Coronary artery (tissue), 2 donors: ENCODE measurements around the gene ZNF134.
A peak's percentile ranks its signal among the peaks of the same experiment; 100 is the strongest.

Source experiments
- DNase-seq: peaks from one replicate; pipeline ENCODE4 v3.0.0-alpha.2; 2017; ENCODE audit warnings: low spot score
- H3K27ac ChIP-seq, 2 donors: fragments of 200-600 bp; sonication (generic); one replicate each; pipeline ENCODE4 v1.5.1; 2016 to 2019
- H3K4me3 ChIP-seq: fragments of 200-600 bp; sonication (generic); 2 replicates; pipeline ENCODE4 v1.5.1; 2016; ENCODE audit warnings: mild to moderate bottlenecking, moderate library complexity
- TF ChIP-seq, protein P1 (sequence below): fragments of 200-600 bp; sonication (generic); IDR thresholded peaks from one replicate; pipeline ENCODE4 v1.5.1; 2019; ENCODE audit warnings: antibody characterized with exemption

Gene ZNF134

GRCh38 chr19:57656346-57656745 lies 42.3 kb downstream of the ZNF134 start:
- Histone ChIP-seq H3K4me3 (no peak overlapping the region), H3K27ac (no peak overlapping the region)
- TF ChIP-seq, protein P1, sequence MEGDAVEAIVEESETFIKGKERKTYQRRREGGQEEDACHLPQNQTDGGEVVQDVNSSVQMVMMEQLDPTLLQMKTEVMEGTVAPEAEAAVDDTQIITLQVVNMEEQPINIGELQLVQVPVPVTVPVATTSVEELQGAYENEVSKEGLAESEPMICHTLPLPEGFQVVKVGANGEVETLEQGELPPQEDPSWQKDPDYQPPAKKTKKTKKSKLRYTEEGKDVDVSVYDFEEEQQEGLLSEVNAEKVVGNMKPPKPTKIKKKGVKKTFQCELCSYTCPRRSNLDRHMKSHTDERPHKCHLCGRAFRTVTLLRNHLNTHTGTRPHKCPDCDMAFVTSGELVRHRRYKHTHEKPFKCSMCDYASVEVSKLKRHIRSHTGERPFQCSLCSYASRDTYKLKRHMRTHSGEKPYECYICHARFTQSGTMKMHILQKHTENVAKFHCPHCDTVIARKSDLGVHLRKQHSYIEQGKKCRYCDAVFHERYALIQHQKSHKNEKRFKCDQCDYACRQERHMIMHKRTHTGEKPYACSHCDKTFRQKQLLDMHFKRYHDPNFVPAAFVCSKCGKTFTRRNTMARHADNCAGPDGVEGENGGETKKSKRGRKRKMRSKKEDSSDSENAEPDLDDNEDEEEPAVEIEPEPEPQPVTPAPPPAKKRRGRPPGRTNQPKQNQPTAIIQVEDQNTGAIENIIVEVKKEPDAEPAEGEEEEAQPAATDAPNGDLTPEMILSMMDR, result no peak
- no peak for DNase-seq

GRCh38 chr19:57664269-57665127 lies 50.5 kb downstream of the ZNF134 start:
- Histone ChIP-seq H3K4me3 (peak overlapping the region; percentile 71), H3K27ac (peak overlapping the region; percentile 32 to 65)
- TF ChIP-seq, protein P1, result no peak
- no peak for DNase-seq

- TF ChIP-seq, protein P1, result no peak
- H3K27ac ChIP-seq, result no peak overlapping the region
- no peak overlapping the region for H3K4me3 ChIP-seq
- DNase-seq, result no peak
These were observed 51.3 kb downstream of the ZNF134 start for GRCh38 chr19:57665261-57665806.

DNA sequence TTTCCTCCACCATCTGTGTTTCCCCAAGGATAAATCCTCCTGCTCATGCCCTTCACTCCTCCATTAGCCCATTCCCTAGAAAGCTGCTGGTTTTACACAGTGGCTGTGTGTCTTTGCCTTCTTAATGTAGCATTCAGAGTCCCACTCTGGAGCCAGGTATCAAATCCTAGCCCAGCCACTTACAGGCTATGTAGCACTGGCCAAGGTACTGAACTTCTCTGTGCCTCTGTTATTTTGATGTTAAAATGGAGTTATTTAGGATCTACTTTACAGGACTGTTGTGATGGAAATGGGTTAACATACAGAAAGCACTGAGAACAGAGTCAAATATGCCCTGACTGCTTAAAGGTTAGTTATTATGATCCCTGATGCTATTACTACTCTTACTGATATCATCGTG lies 53.2 kb downstream of the ZNF134 start:
- TF ChIP-seq, protein P1, result no peak
- no peak for DNase-seq
- Histone ChIP-seq H3K27ac (no peak overlapping the region), H3K4me3 (no peak overlapping the region)

- Histone ChIP-seq H3K27ac (no peak within 1 kb of the TSS), H3K4me3 (no peak within 1 kb of the TSS)
- no peak for DNase-seq
- TF ChIP-seq, protein P1, result no peak
These were observed 54.6 kb downstream of the ZNF134 start, which contains the start of gene ZSCAN4 for GRCh38 chr19:57668635-57669034. ZSCAN4 (plus strand) TSS chr19:57668935; CDS start chr19:57676146, 7,211 bp downstream.

DNA sequence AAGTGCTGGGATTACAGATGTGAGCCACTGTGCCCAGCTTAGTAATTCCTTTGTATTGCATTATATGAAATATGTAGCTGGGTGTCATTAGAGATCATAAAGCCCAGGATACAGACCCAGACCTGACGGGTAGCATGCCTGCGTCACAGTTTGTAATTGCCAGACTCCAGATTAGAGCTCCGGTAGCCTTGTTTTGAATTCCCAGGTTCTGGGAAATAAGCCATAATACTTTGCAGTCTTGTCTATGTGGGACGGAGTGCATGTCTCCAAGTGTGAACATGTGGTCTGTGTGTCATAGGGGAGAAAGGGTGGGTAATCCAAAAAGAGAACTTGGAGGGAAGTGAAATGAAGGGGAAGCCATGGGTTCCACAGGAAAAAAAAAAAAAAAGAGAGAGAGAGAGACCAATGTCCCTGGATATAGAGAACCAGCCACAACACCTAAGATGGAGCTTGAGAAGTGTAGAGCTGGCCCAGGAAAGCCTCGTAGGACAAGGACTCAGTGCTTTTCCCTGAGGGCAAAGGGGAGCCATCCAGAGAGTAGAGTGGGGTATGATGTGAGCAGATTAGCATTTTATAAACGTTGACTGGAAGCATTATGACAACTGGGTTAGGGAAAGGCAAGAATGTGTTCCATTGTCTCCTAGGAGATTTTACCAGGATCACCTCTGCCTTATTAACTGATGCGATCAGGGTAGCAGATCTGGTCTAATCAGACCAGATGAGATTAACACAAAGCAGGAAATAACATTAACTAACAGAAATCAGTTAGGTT lies 57.3 kb downstream of the ZNF134 start:
- TF ChIP-seq, protein P1, result no peak
- DNase-seq, result no peak
- H3K4me3 ChIP-seq, result no peak overlapping the region

More for the DNA sequence above, 57.3 kb downstream of the ZNF134 start:
- H3K27ac ChIP-seq, result no peak overlapping the region
